ENCODE measurements around the gene RPL13. TPM values are rescaled to one million over a fixed set of nuclear protein-coding genes. Genes with fewer than 3 reads are reported as not detected.

RPL13 gene
- total RNA-seq, 4 donors from 2014 or later, result 2,633 to 11,472 (median 5,632) TPM

- Histone ChIP-seq H3K27ac (no peak overlapping the region), H3K9me3 (no peaks in the 10 kb centered on the region), H3K27me3 (no peaks in the 10 kb centered on the region), H3K36me3 (no peaks in the 10 kb centered on the region), H3K4me3 (no peak overlapping the region), H3K4me1 (no peaks in the 10 kb centered on the region)
- DNase-seq, result no peak
- TF ChIP-seq CTCF (IDR thresholded peaks at IDR 0.05), result no peak
- TF ChIP-seq POLR2A (IDR thresholded peaks at IDR 0.05), result no peak
- intact Hi-C loops (cut with DNase I; ENCODE audit: low total_unique reads), result no loop called here
Measured at GRCh38 chr16:89530401-89531381, 29.8 kb upstream of the RPL13 start.

GRCh38 chr16:89531821-89532526 lies 28.5 kb upstream of the RPL13 start:
- Histone ChIP-seq H3K4me1 (no peaks in the 10 kb centered on the region), H3K36me3 (no peaks in the 10 kb centered on the region), H3K9me3 (no peaks in the 10 kb centered on the region), H3K27me3 (no peaks in the 10 kb centered on the region), H3K27ac (no peak overlapping the region), H3K4me3 (no peak overlapping the region)
- intact Hi-C loops (cut with DNase I; ENCODE audit: low total_unique reads), result no loop called here
- TF ChIP-seq POLR2A (IDR thresholded peaks at IDR 0.05), result no peak
- TF ChIP-seq CTCF (IDR thresholded peaks at IDR 0.05), result no peak
- DNase-seq, result no peak

- Histone ChIP-seq H3K27ac (no peak overlapping the region), H3K4me3 (no peak overlapping the region), H3K36me3 (no peaks in the 10 kb centered on the region), H3K9me3 (no peaks in the 10 kb centered on the region), H3K27me3 (no peaks in the 10 kb centered on the region), H3K4me1 (no peaks in the 10 kb centered on the region)
- no peak for DNase-seq
- intact Hi-C loops (cut with DNase I; ENCODE audit: low total_unique reads), result no loop called here
- TF ChIP-seq CTCF (IDR thresholded peaks at IDR 0.05), result no peak
- no peak for TF ChIP-seq POLR2A (IDR thresholded peaks at IDR 0.05)
Measured at GRCh38 chr16:89534252-89534756, 26.2 kb upstream of the RPL13 start.

GRCh38 chr16:89536371-89536770 lies 24.1 kb upstream of the RPL13 start:
- Histone ChIP-seq H3K27me3 (no peaks in the 10 kb centered on the region), H3K4me1 (no peaks in the 10 kb centered on the region), H3K4me3 (no peak overlapping the region), H3K27ac (no peak overlapping the region), H3K9me3 (no peaks in the 10 kb centered on the region), H3K36me3 (no peaks in the 10 kb centered on the region)
- intact Hi-C loops (cut with DNase I; ENCODE audit: low total_unique reads), result no loop called here
- DNase-seq, result no peak
- TF ChIP-seq CTCF (IDR thresholded peaks at IDR 0.05) (no peak), POLR2A (IDR thresholded peaks at IDR 0.05) (no peak)

Measured in uterus (tissue), 4 donors.